ENCODE results near the gene PHAF1.

DNA sequence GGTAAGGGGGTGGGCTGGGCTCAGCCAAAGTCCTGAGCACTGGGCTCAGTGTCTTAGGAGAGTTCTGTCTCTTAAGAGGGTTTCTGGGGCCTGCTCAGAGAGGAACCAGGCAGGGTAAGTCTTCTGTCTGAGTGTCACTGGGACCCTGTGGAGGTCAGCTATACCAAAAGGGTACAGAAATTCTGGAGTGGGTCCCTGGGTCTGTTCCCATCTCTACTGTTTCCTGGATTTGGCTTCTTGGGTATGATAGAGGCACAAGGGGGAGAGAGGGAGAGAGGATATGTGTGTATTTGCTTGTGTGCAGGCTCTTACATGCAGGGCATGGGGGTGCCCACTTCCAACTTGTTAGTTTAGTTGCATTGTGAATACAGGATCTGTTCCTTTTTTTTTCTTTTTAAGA lies 83.8 kb downstream of the PHAF1 start:
- TF ChIP-seq POLR2AphosphoS5 (IDR thresholded peaks at IDR 0.05; ENCODE audit: borderline replicate concordance, low read depth, low read length) (no peak), EZH2 (IDR thresholded peaks at IDR 0.05) (no peak), FOXP2 (optimal IDR thresholded peaks at IDR 0.05; ENCODE audit: control extremely low read depth, extremely low read length, insufficient read depth) (no peak)
